K562 (cell line): Measurements from ENCODE around the gene OCIAD1. TPM values are rescaled to one million over a fixed set of nuclear protein-coding genes. Genes with fewer than 3 reads are reported as not detected.

Experiments used
- ATAC-seq: fragments of 200-7000 bp; cut with Tn5 transposase; 3 replicates; pipeline ENCODE4 v1.9.1; 2020; ENCODE audit warnings: moderate library complexity
- BruUV-seq: library from RNA; stranded (reverse); fragments of 400-500 nt; replicated peaks from 2 replicates; lab custom pipeline; 2021; lab: Mats Ljungman, UMichigan
- CTCF ChIA-PET: fragments of 300-600 bp; formaldehyde crosslinking; extraction: SDS; loops from one replicate; lab custom pipeline; 2021; ENCODE audit warnings: low intra/inter-chr PET ratio; lab: Yijun Ruan, JAX
- POLR2A ChIA-PET: fragments of 300-600, 350-650 bp; sonication (Branson Sonifier 250); formaldehyde crosslinking; extraction: SDS; loops from one replicate; lab custom pipeline; 2021; ENCODE audit warnings: antibody characterized with exemption, inconsistent platforms; lab: Yijun Ruan, JAX
- DNase-seq, 4 experiments: peaks; one replicate each; pipeline versions ENCODE4 v3.0.0 to v3.0.0-alpha.2; 2011 to 2018; ENCODE audit warnings: low spot score in 3 of 4, mixed read lengths in 3 of 4; ENCODE audit errors: extremely low read depth in 1 of 4
- FAIRE-seq: peaks from 2 replicates; lab custom pipeline; 2011; peaks lifted over from hg19 to GRCh38; lab: Jason Lieb, UNC
- H2AFZ ChIP-seq: 2 replicates; pipeline ENCODE4 v1.6.0; 2011; ENCODE audit warnings: low read depth, low read length, control low read depth, inconsistent platforms
- H3K27ac ChIP-seq: fragments of 200-600 bp; 3 replicates; pipeline ENCODE4 v1.8.0; 2011; ENCODE audit warnings: low read depth, mild to moderate bottlenecking, control low read depth, inconsistent platforms, low read length, moderate library complexity, mixed read lengths; ENCODE audit errors: extremely low read depth
- H3K27me3 ChIP-seq, 2 experiments: fragments of 300-600 bp in 1 of 2; 2 replicates in 1 of 2; 3 replicates in 1 of 2; pipeline versions ENCODE4 v1.6.0 to v1.8.0; 2011; ENCODE audit warnings: inconsistent platforms in 2 of 2, low read length in 2 of 2, mild to moderate bottlenecking in 1 of 2, mixed read lengths in 1 of 2, moderate library complexity in 1 of 2; ENCODE audit not compliant: control insufficient read depth in 2 of 2, insufficient read depth in 2 of 2
- H3K36me3 ChIP-seq: fragments of 300-600 bp; 3 replicates; pipeline ENCODE4 v1.8.0; 2011; ENCODE audit warnings: mild to moderate bottlenecking, low read length, inconsistent platforms; ENCODE audit not compliant: control insufficient read depth, insufficient read depth
- H3K4me1 ChIP-seq, 2 experiments: fragments of 200-600 bp in 1 of 2; replicated peaks in 1 of 2; 2 replicates in 1 of 2; 3 replicates in 1 of 2; pipeline versions ENCODE4 v1.5.1 to v1.8.0; 2011; ENCODE audit warnings: inconsistent platforms in 2 of 2, low read length in 2 of 2, mild to moderate bottlenecking in 1 of 2, mixed read lengths in 1 of 2, moderate library complexity in 1 of 2; ENCODE audit not compliant: control insufficient read depth in 2 of 2, insufficient read depth in 2 of 2
- H3K4me2 ChIP-seq: 2 replicates; pipeline ENCODE4 v1.6.1; 2011; ENCODE audit warnings: low read length, control low read depth, inconsistent platforms, mixed read lengths; ENCODE audit not compliant: insufficient read depth
- H3K4me3 ChIP-seq: fragments of 200-600 bp; sonication (generic), shearing (Covaris generic); 2 replicates; pipeline ENCODE4 v1.5.1; 2016; ENCODE audit warnings: control low read depth, inconsistent platforms
- H3K79me2 ChIP-seq: fragments of 200-600 bp; 3 replicates; pipeline ENCODE4 v1.8.0; 2011; ENCODE audit warnings: low read length, inconsistent platforms; ENCODE audit not compliant: control insufficient read depth, insufficient read depth
- H3K9ac ChIP-seq, 2 experiments: 2 replicates each; pipeline versions ENCODE4 v1.6.0 to v1.6.1; 2011; ENCODE audit warnings: low read depth in 2 of 2, low read length in 2 of 2, control low read depth in 1 of 2, inconsistent platforms in 1 of 2, mild to moderate bottlenecking in 1 of 2, mixed read lengths in 1 of 2; ENCODE audit not compliant: insufficient read depth in 1 of 2
- H3K9me1 ChIP-seq: one replicate; pipeline ENCODE4 v1.6.0; 2011; ENCODE audit warnings: inconsistent platforms, mild to moderate bottlenecking, low read length, moderate library complexity; ENCODE audit not compliant: control insufficient read depth, insufficient read depth
- H3K9me3 ChIP-seq: replicated peaks from 2 replicates; pipeline ENCODE4 v1.5.1; 2011; ENCODE audit warnings: low read depth, low read length, inconsistent platforms; ENCODE audit not compliant: control insufficient read depth, insufficient read depth
- H4K20me1 ChIP-seq: replicated peaks from 2 replicates; pipeline ENCODE4 v1.6.1; 2011; ENCODE audit warnings: low read length, inconsistent platforms, mixed read lengths; ENCODE audit not compliant: control insufficient read depth, insufficient read depth
- CTCF ChIP-seq, 3 experiments: IDR thresholded peaks in 2 of 3; conservative IDR thresholded peaks in 1 of 3; 2 replicates each; pipeline ENCODE4 v1.5.1; 2011 to 2012; ENCODE audit warnings: low read length in 3 of 3, mild to moderate bottlenecking in 3 of 3, control low read depth in 2 of 3, improper control_type of control experiment in 1 of 3, inconsistent platforms in 1 of 3, low read depth in 1 of 3, mixed read lengths in 1 of 3, moderate library complexity in 1 of 3; ENCODE audit not compliant: insufficient read depth in 2 of 3
- DPF2 ChIP-seq: fragments of 450-650 bp; IDR thresholded peaks from 2 replicates; pipeline ENCODE4 v1.6.1; 2016
- ELF2 ChIP-seq: fragments of 250-450 bp; sonication (Bioruptor Pico); IDR thresholded peaks from 2 replicates; pipeline ENCODE4 v1.5.0; 2021; ENCODE audit warnings: mild to moderate bottlenecking
- ETS1 ChIP-seq: conservative IDR thresholded peaks from 2 replicates; pipeline ENCODE4 v1.6.1; 2011; ENCODE audit warnings: low read depth, mild to moderate bottlenecking, low read length; ENCODE audit not compliant: control insufficient read depth
- ILF3 ChIP-seq: fragments of 450-650 bp; IDR thresholded peaks from 2 replicates; pipeline ENCODE4 v1.6.1; 2018; ENCODE audit warnings: antibody characterized with exemption, mild to moderate bottlenecking, moderate library complexity, borderline replicate concordance
- PHF8 ChIP-seq: fragments of 200-600 bp; sonication (generic); IDR thresholded peaks from 2 replicates; pipeline ENCODE4 v1.6.1; 2012; ENCODE audit warnings: mixed run types, mild to moderate bottlenecking, inconsistent platforms, low read length, moderate library complexity, borderline replicate concordance
- POLR3A ChIP-seq: IDR thresholded peaks from 2 replicates; pipeline ENCODE4 v1.6.1; 2011; ENCODE audit warnings: borderline replicate concordance, mild to moderate bottlenecking, moderate library complexity; ENCODE audit not compliant: insufficient read length, insufficient read depth; ENCODE audit errors: extremely low read depth
- ZNF224 ChIP-seq: sonication (generic); formaldehyde crosslinking; IDR thresholded peaks from 2 replicates; pipeline ENCODE4 v1.8.0; 2022; ENCODE audit warnings: mild to moderate bottlenecking, missing genetic modification reagents
- in situ Hi-C: fragments of 300-500 bp; cut with MboI; formaldehyde crosslinking; loops from 4 replicates; pipeline ENCODE4 v1.15.0; 2018; ENCODE audit warnings: inconsistent platforms, mixed read lengths
- intact Hi-C: fragments of 100-400 bp; cut with micrococcal nuclease; formaldehyde crosslinking; loops from 2 replicates; pipeline ENCODE4 v1.14.2; 2022
- polyA plus RNA-seq, 8 experiments: library from polyadenylated mRNA; depleted of rRNA in 4 of 8; stranded (reverse) in 5 of 8; unstranded in 3 of 8; fragments of >200 nt; fragmentation: Nextera tagmentation in 2 of 8; fragmentation: Illumina TruSeq in 1 of 8; extraction: Ambion mirVana in 2 of 8; extraction: Trizol in 1 of 8; gene quantifications; 2 replicates each; pipeline versions ENCODE4 v1.2.1 to v1.2.3, GENCODE V29; 2011 to 2014; ENCODE audit warnings: inconsistent platforms in 1 of 8, missing spikeins in 1 of 8
- total RNA-seq, 7 experiments: library from RNA; depleted of rRNA in 6 of 7; stranded (reverse); fragments of >200 nt in 6 of 7; fragmentation: Illumina TruSeq in 2 of 7; extraction: Trizol in 2 of 7; gene quantifications; 2 replicates each; pipeline versions ENCODE4 v1.2.1 to v1.2.3, GENCODE V29; 2011 to 2021; ENCODE audit warnings: low replicate concordance in 1 of 7

Gene OCIAD1
- total and polyA plus RNA-seq, 9 of the 15 experiments (the other 6 are each of a cell fraction or from before 2014, with no cell fraction given) = 99.0 to 358 (median 196) TPM

GRCh38 chr4:48830706-48831531 lies at the start of gene OCIAD1 (continued):
- peak; percentile 87 for TF ChIP-seq PHF8

GRCh38 chr4:48781968-48782367 lies 48.9 kb upstream of the OCIAD1 start:
- Histone ChIP-seq H3K9me3 (no peaks in the 10 kb centered on the region), H3K36me3 (no peaks in the 10 kb centered on the region), H3K4me1 (peaks cover 9 to 14% of the 10 kb centered on the region in 2 experiments; a peak in 4 of 5 replicates), H3K27ac (no peak overlapping the region), H2AFZ (0 out of 2 replicates have a peak overlapping the region, but pooled peaks have one; percentile 11), H3K79me2 (peaks cover 30% of the 10 kb centered on the region), H3K4me2 (no peak overlapping the region), H4K20me1 (no peaks in the 10 kb centered on the region; the same call in 1 of the 2 replicates), H3K9ac (no peak overlapping the region), H3K27me3 (no peaks in the 10 kb centered on the region), H3K4me3 (no peak overlapping the region), H3K9me1 (no peaks in the 10 kb centered on the region)
- DNase-seq = no peak
- TF ChIP-seq ILF3 = no peak
- TF ChIP-seq ETS1 = no peak
- TF ChIP-seq ELF2 (CRISPR knock-in tag) = no peak
- TF ChIP-seq CTCF (IDR thresholded peaks at IDR 0.05 in 2 of 3, conservative IDR thresholded peaks at IDR 0.05 in 1 of 3; ENCODE audit: insufficient read depth in 2 of 3, low read depth in 1 of 3, low read length in 3 of 3) = 0 out of 6 replicates have a peak, but pooled peaks of 1 of the 3 experiments have one; percentile 10
- TF ChIP-seq ZNF224 (CRISPR knock-in tag) = no peak
- no peak for TF ChIP-seq DPF2
- TF ChIP-seq POLR3A = no peak
- POLR2A ChIA-PET = interaction anchor here (2.1 kb wide), 1 partner anchor 23 kb away, joined by 7 read pairs; no protein-coding TSS in a partner anchor
- ATAC-seq = no peak
- BruUV-seq = no TSS peak
- CTCF ChIA-PET = no interaction called here
- FAIRE-seq = no peak
- intact Hi-C loops (loop anchor here (2.0 to 5.0 kb wide), 3 partner anchors 49 to 115 kb away; partner anchors contain the start of gene OCIAD1), in situ Hi-C loops (no loop called here)
